RPMI8226 (cell line): ENCODE data around the gene ZMIZ1.

Experiments
- DNase-seq: peaks from one replicate; pipeline ENCODE4 v3.0.0-alpha.2; 2015

ZMIZ1 gene

DNA sequence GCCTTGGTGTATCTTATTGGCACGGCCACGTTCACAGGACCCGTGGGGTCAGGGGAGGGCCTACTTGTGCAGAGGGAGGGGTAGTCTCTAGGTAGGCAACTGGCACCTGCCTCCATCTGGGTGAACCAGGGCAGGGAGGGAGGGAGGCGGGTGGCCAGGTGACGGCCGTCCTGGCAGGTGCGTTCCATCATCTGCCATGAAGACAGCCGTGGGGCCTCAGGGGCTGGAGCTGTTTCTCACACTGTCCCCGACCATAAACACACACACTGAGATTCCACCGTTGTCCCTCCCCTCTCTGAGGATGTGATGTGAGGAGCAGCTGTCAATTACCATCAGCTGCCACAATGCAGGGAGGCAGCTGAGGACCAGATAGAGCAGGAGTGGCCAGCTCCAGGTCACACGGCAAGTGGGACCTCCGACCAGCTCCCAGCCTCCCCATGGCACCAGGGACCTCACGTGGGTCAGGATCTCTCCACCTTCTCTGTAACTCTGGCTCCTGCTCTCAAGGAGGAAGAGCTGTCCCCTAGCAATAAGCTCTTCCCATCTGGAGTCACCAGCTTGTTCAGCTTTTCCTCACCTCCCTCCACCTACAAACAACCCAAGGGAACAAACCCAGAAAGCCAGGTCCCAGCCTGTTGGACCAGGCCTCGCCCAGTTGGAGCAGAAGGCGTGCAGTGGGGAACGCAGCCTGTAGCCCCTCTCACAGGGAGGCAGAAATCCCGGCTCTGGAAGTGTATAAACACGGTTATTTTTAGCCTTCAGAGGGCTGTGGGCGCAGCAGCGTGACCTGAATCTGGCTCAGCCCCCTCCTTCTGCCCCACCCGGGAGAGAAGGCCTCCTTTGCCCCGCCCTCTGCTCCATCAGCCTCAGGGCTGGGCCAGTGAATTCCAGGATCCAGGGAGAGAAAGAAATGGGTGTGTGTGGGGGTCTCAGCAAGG, 33.1 kb downstream of the ZMIZ1 start:
- DNase-seq = peak; percentile 46

DNA sequence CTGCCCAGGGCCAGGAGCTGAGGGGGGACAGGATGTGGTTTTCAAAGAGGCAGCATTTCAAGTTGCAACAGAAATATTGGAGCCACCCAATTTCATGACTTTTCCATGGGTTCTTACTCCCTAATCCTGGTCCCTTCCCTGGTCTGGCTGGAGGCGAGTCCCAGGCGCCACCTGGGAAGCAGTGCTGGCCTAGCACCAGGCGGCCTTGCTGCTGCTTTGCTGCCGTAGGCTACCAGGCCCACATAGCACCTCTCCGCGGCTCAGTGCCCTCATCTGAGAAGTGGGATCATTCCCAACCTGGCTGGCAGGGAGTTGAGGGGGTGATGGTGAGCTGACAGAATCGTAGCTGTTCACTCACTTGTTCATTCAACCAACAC, 33.7 kb downstream of the ZMIZ1 start:
- no peak for DNase-seq

DNA sequence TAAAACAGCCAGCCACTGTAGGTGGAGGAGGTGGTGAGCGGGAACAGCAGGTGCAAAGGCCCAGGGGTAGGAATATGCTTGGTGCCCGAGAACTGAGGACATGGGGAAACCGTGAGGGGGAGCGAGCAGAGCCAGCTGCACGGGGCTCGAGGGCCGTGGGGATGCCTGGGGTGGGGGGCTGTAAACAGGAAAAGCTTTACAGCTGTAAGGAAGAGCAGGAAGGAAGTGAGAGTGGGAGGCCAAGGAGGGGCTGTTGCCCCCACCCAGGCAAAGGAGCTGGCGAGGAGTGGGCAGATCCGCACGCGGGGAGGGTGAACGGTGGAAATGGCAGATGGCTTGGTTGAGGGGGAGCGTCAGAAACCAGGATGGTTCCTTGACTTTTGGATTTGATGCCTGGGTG, 34.4 kb downstream of the ZMIZ1 start:
- no peak for DNase-seq

DNA sequence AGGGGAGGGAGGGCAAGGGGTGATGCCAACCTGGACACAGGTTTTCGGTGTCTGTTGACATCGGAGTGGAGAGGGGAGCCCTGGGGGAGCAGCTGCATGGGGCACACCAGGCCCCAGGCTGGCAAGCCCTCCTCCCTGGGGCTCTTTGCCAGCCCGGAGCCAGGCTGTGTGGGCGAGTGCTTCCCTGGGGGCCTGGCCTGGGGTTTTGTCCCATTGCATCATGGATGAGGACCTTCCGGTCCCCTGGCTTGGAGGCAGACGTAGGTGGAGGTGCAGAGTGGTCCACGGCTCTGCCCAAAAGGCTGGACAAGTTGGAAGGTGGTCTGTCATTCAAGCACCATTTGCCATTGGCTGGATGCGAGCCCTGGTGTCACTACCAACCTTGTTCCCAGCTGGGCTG, 34.8 kb downstream of the ZMIZ1 start:
- DNase-seq = no peak

DNA sequence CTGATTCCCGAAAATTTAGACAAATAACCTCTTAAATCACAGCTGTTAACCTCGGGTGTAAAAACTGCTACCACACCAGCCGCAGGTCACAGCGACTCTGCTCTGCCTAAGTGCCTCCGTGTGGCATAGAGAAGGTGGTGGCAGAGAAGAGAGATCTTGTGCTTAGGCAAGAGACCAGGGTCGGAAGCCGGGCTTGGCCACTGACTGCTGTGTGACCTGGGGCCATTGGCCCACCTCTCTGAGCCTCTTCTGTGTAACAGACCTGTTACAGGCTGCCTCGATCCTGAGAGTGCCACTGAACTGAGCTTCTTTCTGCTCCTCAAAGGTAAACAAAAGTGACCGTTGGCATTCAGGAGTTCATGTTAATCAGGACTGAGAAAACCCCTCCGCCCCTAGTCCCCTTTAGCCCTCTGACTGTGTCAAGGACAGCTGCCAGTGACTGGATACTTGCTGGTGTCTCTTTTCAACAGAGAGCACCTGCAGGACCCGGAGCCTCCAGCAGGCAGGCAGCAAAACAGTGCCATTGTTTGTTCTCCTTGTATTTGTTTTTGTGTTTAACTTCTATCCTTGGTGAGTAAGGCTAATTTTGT, 36.5 kb downstream of the ZMIZ1 start:
- no peak for DNase-seq

DNA sequence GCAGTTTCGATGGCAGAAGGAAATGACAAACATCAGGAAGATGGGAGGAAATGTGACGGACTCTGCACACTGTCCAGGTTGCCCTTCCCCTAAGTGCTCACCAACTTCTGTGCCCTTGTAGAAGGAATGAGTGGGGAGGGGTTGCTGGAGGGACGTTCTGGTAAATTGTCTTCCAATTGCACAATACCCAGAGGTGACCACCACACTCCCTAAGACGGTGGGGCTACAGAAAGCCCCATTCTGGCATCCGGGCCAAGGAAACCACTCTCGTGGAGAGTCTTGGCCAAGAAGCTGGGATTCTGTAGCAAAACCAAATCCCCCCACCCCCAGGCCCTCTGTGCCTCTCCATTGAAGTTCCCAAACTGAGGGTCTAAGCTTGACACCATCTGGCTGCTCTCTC, 37.1 kb downstream of the ZMIZ1 start:
- no peak for DNase-seq

DNA sequence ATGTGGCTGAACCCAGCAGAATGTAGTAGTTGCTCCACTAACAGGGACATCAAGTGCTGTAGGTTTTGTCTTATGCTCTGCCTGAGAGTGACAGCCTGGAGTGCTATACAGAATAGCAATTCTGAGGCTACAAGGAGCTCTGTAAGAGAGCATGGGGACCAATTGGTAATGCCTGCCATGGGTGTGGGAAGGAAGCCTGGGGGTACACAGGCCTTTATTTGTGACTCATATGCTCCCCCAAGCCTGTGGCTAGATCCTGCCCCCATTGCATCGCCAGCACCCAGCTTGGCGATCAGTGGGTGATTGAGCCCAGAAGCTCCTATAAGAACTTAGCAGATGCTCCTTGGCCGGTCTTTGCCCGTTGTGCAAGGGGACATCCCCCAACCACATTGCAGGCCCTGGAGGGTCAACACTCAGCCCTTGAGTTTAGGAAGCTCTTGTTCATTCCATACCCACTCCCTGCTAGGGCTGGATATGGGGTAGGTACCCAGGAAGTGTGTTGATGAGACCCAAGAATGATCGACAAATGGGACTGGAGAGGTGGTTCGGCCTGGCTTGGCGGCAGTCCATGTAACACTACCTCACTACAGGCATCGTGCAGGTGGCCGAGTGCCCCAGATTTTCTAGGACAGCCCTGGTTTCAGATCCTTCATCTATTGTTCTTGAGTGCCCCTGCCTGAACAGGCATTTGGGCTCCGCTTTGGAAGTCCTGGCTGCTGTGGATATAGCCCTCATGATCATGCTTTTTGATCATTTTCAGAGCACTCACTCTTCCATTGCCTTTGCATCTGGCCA, 37.7 kb downstream of the ZMIZ1 start:
- DNase-seq = peak; percentile 73

DNA sequence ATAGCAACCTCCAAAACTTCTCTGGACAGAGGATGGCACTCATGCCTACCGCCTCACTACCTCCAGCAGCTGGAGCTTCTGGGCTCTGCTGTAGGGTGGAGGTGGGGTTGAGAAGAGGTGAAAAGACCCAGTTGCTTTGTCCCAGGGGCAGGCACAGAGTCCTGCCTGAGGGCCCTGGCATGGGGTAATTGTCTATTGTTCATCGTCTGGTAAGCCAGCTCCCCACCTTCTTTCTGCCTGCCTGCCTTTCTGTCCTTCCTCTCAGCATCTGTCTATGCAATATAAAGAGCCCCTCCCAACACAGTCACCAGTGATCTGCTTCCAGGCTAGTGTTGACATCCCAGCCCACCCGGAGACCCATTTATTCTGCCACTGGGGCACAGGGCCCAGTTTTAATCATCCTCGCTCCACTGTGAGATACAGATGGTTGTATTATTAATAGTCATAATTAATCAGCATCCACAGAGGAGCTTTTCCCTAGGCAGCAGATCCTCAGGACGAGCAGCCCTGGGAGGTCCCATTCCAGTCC, 39.0 kb downstream of the ZMIZ1 start:
- DNase-seq = no peak

DNA sequence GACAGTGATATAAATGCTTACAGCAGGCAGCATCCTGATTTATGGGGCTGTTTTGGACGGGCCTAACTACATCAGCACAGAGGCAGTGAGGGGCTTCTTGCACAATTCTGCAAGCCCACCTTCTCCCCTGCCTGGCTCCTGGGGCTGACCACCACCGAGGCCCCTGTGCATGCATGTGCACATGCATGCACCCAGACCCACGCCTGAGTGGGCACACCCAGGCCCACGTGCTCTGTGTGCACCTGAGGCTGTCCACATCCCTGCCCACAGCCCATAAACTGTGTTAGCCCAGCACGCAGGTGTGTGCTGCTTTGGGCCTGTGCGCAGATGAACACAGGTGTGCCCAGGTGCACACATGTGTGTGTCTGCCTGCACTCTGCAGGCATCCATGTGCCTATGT, 40.0 kb downstream of the ZMIZ1 start:
- DNase-seq = no peak

DNA sequence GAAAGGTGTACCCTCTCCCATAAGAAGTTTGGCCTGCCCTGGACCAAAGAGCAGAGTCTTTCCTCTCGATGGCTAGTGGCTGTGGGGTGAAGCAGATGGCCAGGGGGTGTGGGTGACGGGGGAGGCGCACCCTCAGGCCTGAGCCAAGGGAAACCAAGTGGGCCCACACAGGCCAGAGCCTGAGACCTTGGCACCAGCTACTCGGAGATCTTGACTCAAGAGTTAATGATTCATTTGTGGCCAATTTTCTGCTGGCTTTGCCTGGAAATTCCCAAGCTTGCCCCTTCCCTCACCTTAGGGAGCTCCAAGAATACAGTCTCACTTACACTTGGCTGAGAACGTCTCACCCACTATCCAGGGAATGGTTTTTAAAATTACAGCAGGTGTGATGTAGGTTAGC, 42.7 kb downstream of the ZMIZ1 start:
- DNase-seq = no peak

DNA sequence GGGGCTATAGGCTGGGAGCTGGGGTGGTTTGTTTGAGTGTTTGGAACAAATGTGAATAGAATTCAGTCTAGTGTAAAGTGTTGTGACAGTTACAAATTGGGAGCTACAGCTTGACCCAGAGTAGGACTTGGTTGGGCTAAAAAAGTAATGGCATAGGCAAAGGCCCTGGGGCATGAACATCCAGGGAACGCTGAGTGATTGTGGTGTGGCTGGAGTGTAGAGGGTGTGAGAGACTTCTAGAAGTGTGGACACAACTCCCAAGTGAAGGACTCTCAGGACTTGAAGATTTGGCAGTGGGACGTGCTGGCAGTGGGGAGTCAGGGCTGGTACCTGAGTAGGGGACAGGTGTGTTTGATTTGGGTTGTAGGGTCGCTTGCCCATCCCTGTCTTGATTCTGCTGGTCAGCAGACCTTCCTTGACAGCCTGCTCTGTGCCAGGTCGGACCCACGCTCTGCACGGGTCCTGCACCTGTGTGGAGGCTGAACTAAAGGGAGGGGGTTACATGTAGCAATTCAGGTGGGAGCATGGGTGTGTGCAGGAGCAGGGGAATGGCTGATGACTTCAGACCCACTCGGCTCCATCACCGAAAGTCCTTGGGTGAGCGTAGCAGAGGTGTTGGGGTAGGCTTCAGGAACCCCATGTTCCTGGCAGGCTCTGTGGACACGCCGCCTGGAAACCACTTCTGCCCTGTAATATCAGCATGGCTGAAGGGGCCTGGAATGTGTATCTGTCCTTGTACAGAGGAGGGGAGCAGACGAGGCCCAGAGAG, 43.3 kb downstream of the ZMIZ1 start:
- DNase-seq = no peak

DNA sequence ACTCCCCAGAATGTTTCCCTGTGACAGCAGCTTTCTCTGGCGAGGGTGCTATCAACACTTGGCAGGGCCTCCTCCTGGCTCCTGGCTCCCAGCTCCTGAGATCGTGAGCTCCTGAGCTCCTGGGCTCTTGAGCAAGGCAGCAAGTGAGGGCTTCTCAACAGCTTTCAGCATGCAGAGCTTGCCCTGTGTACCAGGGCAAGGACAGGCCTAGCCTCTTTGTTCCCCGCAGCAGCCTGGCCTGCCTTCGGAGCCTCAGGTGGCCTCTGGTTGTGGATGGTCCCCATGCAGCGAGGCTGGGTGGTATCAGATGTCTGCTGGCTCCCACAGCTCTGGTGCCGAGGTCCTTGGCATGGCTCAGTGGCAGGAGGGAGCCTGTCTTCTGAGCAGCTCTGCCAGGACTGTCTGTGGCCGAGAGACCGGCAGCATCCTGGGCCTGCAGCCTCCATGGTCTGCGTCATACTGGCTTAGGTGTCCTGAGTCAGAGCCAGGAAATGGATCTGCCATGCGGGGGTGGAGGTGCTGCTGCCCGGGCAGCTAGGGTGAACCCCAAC, 44.2 kb downstream of the ZMIZ1 start:
- DNase-seq = no peak

DNA sequence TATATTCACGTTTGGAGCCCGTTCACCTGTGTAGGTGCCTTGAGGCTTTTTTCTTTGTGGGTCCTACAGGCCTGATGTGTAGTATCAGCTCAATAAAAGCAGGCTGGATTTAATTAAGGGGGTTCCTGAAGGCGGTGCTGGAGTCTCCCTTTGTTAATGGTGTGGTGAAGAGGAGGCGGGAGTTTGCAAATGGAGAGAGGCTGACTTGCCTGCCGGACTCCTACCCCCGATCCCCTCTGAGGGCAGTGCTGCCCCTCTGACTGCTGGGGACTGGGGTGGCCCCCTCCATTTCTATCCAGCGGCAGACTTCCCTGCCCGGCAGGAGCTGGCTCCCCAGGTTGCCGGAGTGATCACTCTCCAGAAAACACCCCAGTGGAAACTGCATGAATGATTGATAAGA, 45.1 kb downstream of the ZMIZ1 start:
- no peak for DNase-seq

DNA sequence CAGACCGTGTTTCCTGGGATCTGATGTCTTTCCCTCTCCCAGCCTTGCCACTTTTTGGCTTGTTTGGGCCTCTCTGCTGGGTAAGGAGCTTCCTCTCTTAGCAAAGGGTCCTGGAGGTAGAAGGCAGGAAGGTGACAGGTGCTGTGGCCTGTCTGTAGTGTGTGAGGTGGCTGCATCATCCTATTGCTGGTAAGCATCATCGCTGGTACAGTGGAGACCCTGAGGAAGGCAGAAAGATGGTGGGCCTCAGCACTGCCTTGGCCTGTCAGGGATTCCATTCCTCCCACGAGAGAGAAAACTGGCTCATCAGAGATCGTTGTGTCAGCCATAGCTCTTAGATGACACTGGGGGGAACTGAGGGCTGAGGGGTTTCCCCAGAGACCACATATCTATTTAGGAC, 46.5 kb downstream of the ZMIZ1 start:
- DNase-seq = no peak

DNA sequence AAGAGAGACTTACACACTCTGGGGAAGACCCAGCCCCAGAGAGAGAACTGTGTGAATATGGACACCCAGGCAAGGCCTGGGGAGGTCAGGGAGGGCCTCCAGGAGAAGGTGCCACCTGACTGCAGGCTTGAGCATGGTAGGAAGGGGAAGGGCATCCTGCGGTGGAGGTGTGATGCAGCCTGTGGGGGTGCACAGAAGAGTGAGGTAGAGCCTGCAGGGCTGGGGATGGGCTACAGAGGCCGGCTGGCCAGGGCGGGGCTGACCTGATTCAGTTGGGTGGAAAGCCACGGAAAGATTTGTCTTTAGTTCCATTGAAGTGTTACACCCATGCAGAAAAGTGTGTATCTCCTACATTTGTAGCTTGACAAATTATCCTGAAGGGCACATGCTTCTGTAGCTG, 47.6 kb downstream of the ZMIZ1 start:
- no peak for DNase-seq

DNA sequence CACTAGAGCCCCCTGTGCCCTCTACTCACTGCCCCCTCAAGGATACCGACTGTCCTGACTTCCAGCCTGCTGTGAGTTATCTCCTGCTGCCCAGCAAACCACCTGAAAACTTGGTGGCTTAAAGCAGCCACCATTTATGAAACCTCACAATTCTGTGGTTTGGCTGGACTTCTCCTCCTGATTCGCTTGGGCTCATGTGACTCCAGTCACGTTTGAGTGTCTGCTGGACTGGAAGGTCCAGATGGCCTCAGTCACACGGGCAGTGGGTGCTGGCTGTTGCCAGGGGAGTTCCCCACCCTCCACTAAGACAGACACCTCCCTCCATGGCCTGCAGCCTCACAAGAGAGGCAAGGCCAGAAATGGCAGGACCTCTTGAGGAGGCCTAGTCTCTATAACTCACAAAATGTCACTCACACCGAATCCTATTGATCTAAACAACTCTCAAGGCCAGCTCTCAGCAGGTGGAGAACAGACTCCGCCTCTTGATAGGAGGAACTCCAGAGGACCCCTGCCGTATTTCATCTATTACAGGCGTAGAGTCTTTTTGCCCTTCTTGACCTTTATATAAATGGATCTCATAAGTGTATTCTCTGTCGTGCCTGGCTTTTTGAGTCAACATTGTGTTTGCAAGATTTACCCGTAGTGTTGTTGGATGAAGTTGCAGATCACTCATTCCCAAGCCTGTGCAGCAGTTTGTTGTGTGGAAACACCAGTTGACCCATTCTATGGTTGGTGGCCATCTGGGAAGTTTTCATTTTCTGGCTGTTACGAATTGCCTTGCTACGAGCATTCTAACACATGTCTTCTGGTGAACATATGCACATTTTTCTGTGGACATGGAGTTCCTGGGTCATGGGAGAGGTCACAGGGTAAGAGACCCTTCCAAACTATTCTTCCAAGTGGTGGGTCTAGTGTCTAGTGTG, 48.3 kb downstream of the ZMIZ1 start:
- peak; percentile 22 for DNase-seq

DNA sequence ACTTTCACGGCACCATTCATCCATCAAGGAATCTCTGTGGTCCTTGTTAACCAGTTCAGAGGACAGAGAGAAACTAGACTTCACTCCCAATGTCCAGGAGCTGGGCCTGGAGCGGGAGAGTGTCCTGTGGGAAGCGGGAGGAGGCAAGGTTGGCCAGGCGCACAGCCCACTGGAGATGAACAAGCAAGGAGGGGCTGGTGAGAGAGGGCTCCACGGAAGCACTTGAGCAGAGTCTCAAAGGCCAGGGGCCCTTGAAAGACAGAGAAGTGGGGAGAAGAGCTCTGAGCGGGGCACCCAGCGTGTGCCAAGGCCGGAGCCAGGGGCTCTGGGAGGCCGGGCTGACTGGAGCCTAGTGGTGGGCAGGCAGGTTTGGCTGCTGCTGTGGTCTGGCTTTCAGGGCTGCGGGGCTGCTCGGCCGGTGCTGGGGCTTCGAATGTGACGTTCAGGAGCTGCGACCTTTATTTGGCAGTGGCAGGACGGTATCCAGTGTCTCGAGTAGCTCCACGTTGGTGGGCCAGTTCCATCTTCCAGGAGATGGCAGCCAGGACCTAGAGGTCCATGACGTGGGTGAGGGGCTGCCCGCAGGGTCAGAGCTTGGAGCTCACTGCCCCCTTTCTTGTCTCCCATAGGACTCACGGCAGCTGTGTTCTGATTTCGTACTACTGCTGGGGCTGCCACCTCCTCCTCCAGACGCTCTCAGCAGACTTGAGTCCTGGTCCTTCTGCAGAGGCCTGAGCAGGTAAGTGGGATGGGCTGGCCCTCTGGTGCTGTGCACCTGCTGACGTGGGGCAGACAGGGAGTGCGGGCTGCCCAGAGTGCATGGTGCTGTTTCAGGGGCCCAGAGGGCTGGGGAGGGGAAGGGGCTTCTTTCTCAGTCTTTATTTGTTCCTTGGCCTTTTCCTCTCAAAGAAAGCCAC, 49.8 kb downstream of the ZMIZ1 start:
- no peak for DNase-seq

DNA sequence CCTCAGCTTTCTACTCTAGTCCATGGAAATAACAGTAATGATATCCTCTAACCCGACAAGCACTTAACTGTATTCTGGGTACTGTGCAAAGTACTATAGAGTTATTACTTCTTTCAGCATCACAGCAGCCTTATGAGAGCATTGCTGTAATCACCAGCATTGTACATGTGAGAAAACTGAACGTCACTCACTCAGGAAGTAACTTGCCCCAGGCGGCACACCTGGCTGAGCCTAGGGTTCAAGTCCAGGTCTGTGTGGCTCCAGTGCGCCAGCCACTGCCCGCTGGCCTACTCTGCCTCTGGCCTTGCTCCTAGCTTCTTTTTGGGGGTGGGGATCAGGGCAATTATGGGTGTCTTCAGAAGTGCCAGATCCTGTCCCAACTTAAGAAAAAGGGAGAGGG, 50.5 kb downstream of the ZMIZ1 start:
- peak; percentile 42 for DNase-seq

DNA sequence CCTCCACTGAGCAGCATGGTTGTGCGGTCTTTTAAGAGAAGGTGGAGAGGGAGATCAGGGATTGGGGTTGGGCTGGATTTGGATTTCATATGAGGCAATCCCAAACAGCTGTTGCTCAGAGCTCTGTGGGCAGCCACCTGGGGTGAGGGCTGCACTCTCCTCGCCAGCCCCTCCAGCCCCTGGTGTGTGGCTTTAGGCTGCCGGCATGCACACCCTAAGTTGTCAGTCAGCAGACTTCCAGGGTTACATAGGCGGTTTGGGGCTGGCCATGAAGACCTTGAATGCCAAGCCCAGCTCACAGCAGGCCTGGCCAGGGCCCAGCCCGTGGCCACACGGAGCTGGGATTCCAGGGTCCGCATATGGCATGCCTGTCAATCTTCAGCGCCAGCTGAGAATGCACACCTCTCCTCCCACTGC, 54.8 kb downstream of the ZMIZ1 start:
- DNase-seq = no peak

DNA sequence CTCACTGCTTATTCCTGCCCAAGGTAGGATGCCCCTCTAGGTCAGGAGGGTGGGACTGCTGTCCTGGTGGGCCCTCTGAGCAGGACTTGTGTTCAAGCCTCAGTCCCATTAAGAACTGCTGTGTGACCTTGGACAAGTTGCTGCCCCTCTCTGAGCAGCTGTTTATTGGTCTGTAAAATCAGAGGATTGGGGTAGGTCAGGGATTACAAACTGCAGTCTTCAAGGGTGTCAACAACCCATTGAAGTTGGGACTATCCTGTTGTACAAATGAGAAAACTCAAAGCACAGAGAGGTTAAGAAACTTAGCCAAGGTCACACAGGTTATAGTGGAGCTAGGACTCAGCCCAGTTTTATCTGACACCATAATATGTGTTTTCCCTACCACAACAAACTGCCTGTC, 55.3 kb downstream of the ZMIZ1 start:
- DNase-seq = no peak
